Measurements from ENCODE around the gene JADE2.

GRCh38 chr5:134547066-134547465 is 21.6 kb downstream of the JADE2 start:
- TF ChIP-seq CTCF (conservative IDR thresholded peaks at IDR 0.05; ENCODE audit: low read length) (no peak), EZH2phosphoT487 (IDR thresholded peaks at IDR 0.05; ENCODE audit: borderline replicate concordance, low read depth, low read length) (no peak)

Measured in OCI-LY7 (cell line).